ENCODE results near the gene TGFBR3.

Gene TGFBR3

GRCh38 chr1:91798241-91798648 lies 87.7 kb downstream of the TGFBR3 start:
- FAIRE-seq = no peak

GRCh38 chr1:91797164-91797563 lies 88.8 kb downstream of the TGFBR3 start:
- no peak for FAIRE-seq

- no peak for FAIRE-seq
These were observed 89.6 kb downstream of the TGFBR3 start for GRCh38 chr1:91796390-91796654.

- no peak for FAIRE-seq
These were observed 90.2 kb downstream of the TGFBR3 start for GRCh38 chr1:91795591-91796389.

- FAIRE-seq = no peak
These were observed 92.1 kb downstream of the TGFBR3 start for GRCh38 chr1:91793877-91794276.

- FAIRE-seq = no peak
These were observed 92.8 kb downstream of the TGFBR3 start for GRCh38 chr1:91793189-91793588.

GRCh38 chr1:91792489-91793071 lies 93.4 kb downstream of the TGFBR3 start:
- no peak for FAIRE-seq

- FAIRE-seq = no peak
These were observed 94.1 kb downstream of the TGFBR3 start for GRCh38 chr1:91791691-91792488.

GRCh38 chr1:91791103-91791502 lies 94.8 kb downstream of the TGFBR3 start:
- FAIRE-seq = no peak

- FAIRE-seq = no peak
These were observed 95.6 kb downstream of the TGFBR3 start for GRCh38 chr1:91790392-91790791.

- no peak for FAIRE-seq
These were observed 96.5 kb downstream of the TGFBR3 start for GRCh38 chr1:91789273-91789997.

GRCh38 chr1:91787919-91788318 lies 98.0 kb downstream of the TGFBR3 start:
- no peak for FAIRE-seq

- no peak for FAIRE-seq
These were observed 101.3 kb downstream of the TGFBR3 start for GRCh38 chr1:91784616-91785015.

GRCh38 chr1:91784191-91784590 lies 101.8 kb downstream of the TGFBR3 start:
- no peak for FAIRE-seq

- FAIRE-seq = no peak
These were observed 102.4 kb downstream of the TGFBR3 start for GRCh38 chr1:91783423-91784170.

- FAIRE-seq = no peak
These were observed 103.9 kb downstream of the TGFBR3 start for GRCh38 chr1:91781901-91782622.

GRCh38 chr1:91781371-91781825 lies 104.6 kb downstream of the TGFBR3 start:
- no peak for FAIRE-seq

GRCh38 chr1:91779548-91780021 lies 106.4 kb downstream of the TGFBR3 start:
- FAIRE-seq = no peak

GRCh38 chr1:91778964-91779363 lies 107.0 kb downstream of the TGFBR3 start:
- FAIRE-seq = no peak

GRCh38 chr1:91777630-91778300 lies 108.2 kb downstream of the TGFBR3 start:
- FAIRE-seq = no peak

GRCh38 chr1:91777196-91777595 lies 108.8 kb downstream of the TGFBR3 start:
- FAIRE-seq = no peak
